GM12801 (cell line): ENCODE data around the gene NBDY.

Experiments used
- CTCF ChIP-seq: IDR thresholded peaks from one replicate; pipeline ENCODE4 v1.5.1; 2011; ENCODE audit warnings: control low read depth; ENCODE audit not compliant: insufficient read length; ENCODE audit errors: extremely low read depth

NBDY gene

GRCh38 chrX:56817179-56817578 is 88.1 kb downstream of the NBDY start:
- TF ChIP-seq CTCF, result no peak

- no peak for TF ChIP-seq CTCF
Observed at GRCh38 chrX:56826020-56826419, 97.0 kb downstream of the NBDY start.

- no peak for TF ChIP-seq CTCF
Observed at GRCh38 chrX:56833626-56834025, 104.6 kb downstream of the NBDY start.

- no peak for TF ChIP-seq CTCF
Observed at GRCh38 chrX:56853436-56853835, 124.4 kb downstream of the NBDY start.

GRCh38 chrX:56857042-56857441 is 128.0 kb downstream of the NBDY start:
- no peak for TF ChIP-seq CTCF

GRCh38 chrX:56860888-56861287 is 131.8 kb downstream of the NBDY start:
- no peak for TF ChIP-seq CTCF
